HG02870 (cell line): ENCODE results near the gene AAGAB.

ENCODE experiments used
- ATAC-seq: cut with Tn5 transposase; IDR thresholded peaks from one replicate; pipeline ENCODE4 v1.9.1; 2021; ENCODE audit warnings: mild to moderate bottlenecking, moderate library complexity; ENCODE audit not compliant: unreplicated experiment

AAGAB gene

GRCh38 chr15:67190326-67190725 lies 64.1 kb downstream of the AAGAB start:
- no peak for ATAC-seq

GRCh38 chr15:67189326-67190051 lies 65.0 kb downstream of the AAGAB start:
- ATAC-seq = no peak

- no peak for ATAC-seq
Observed at GRCh38 chr15:67188551-67189218, 65.8 kb downstream of the AAGAB start.

- no peak for ATAC-seq
Observed at GRCh38 chr15:67187351-67187854, 67.1 kb downstream of the AAGAB start.

- no peak for ATAC-seq
Observed at GRCh38 chr15:67186688-67187087, 67.8 kb downstream of the AAGAB start.

- no peak for ATAC-seq
Observed at GRCh38 chr15:67186226-67186649, 68.2 kb downstream of the AAGAB start.

- ATAC-seq = no peak
Observed at GRCh38 chr15:67185621-67186225, 68.7 kb downstream of the AAGAB start.

GRCh38 chr15:67185051-67185450 lies 69.4 kb downstream of the AAGAB start:
- no peak for ATAC-seq

- no peak for ATAC-seq
Observed at GRCh38 chr15:67184208-67184925, 70.1 kb downstream of the AAGAB start.

- no peak for ATAC-seq
Observed at GRCh38 chr15:67183443-67184169, 70.9 kb downstream of the AAGAB start.

GRCh38 chr15:67181221-67181639 lies 73.2 kb downstream of the AAGAB start:
- ATAC-seq = no peak

GRCh38 chr15:67180514-67181191 lies 73.8 kb downstream of the AAGAB start:
- ATAC-seq = no peak

GRCh38 chr15:67180035-67180434 lies 74.4 kb downstream of the AAGAB start:
- no peak for ATAC-seq

GRCh38 chr15:67179411-67179995 lies 75.0 kb downstream of the AAGAB start:
- ATAC-seq = no peak

GRCh38 chr15:67178569-67179210 lies 75.8 kb downstream of the AAGAB start:
- ATAC-seq = no peak

- ATAC-seq = no peak
Observed at GRCh38 chr15:67177752-67178151, 76.7 kb downstream of the AAGAB start.

- no peak for ATAC-seq
Observed at GRCh38 chr15:67176195-67176971, 78.1 kb downstream of the AAGAB start.

GRCh38 chr15:67175643-67176071 lies 78.8 kb downstream of the AAGAB start:
- ATAC-seq = peak; percentile 75
